Measurements from ENCODE around the gene EIF4G2. TPM values are rescaled to one million over a fixed set of nuclear protein-coding genes. Genes with fewer than 3 reads are reported as not detected.
"Not testable (repeated sequence)": the region's sequence is repeated elsewhere in the genome, so short reads cannot be mapped to it uniquely, and the experiment has no call there.

The EIF4G2 gene
- total and polyA plus RNA-seq, 2 experiments from 2014 or later, result 384 to 584 TPM

DNA sequence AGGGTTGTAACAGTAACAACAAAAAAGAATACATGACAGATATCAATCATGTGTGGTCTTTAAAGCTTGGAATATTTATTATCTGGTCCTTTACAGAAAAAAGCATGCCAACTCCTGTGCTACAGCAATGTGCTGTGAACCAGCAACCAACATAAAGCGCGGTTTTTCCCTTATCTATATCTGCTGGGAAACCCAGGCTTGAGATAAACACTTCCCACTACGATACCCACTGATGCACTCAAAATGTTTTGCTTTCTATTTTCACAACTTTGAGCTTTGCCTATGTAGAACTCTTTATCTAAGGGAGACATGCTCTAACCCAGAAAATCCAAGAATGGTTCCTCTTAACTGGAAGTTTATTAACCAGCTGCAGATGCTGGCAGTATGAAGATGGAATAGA is 30.2 kb upstream of the EIF4G2 start:
- no peak overlapping the region for H3K27ac ChIP-seq
- TF ChIP-seq, protein P1, sequence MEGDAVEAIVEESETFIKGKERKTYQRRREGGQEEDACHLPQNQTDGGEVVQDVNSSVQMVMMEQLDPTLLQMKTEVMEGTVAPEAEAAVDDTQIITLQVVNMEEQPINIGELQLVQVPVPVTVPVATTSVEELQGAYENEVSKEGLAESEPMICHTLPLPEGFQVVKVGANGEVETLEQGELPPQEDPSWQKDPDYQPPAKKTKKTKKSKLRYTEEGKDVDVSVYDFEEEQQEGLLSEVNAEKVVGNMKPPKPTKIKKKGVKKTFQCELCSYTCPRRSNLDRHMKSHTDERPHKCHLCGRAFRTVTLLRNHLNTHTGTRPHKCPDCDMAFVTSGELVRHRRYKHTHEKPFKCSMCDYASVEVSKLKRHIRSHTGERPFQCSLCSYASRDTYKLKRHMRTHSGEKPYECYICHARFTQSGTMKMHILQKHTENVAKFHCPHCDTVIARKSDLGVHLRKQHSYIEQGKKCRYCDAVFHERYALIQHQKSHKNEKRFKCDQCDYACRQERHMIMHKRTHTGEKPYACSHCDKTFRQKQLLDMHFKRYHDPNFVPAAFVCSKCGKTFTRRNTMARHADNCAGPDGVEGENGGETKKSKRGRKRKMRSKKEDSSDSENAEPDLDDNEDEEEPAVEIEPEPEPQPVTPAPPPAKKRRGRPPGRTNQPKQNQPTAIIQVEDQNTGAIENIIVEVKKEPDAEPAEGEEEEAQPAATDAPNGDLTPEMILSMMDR (IDR thresholded peaks at IDR 0.05; ENCODE audit: low read depth, low read length), result no peak
- no peaks in the 10 kb centered on the region for H3K27me3 ChIP-seq
- H3K4me1 ChIP-seq (ENCODE audit: low read depth), result no peaks in the 10 kb centered on the region
- peak in 1 of 2 donors; percentile 20 for DNase-seq (ENCODE audit: low read depth in 1 of 2, low spot score in 1 of 2)
- no peaks in the 10 kb centered on the region for H3K9me3 ChIP-seq (ENCODE audit: low read depth)
- H3K4me3 ChIP-seq, result no peak overlapping the region
- no peaks in the 10 kb centered on the region for H3K36me3 ChIP-seq

DNA sequence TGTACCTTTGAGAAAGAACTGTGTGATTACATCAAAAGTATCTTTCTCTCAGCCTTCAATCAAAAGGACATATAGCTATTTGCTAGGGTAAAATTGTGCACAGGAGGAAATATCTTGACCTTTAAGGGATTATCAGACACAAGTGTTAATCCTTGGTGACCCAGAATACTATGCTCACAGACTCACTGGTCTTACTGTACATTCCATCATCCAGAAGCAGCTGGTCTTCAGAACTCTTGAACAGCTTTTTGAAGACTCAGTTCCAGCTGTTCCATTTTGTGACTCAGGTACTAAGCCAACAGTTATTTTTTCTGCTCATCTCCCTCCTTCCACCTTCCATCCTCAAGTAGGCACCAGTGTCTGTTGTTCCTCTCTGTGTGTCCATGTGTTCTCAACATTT is 29.4 kb upstream of the EIF4G2 start:
- Histone ChIP-seq H3K4me3 (no peak overlapping the region), H3K27me3 (no peaks in the 10 kb centered on the region), H3K27ac (no peak overlapping the region), H3K36me3 (no peaks in the 10 kb centered on the region), H3K9me3 (ENCODE audit: low read depth) (no peaks in the 10 kb centered on the region), H3K4me1 (ENCODE audit: low read depth) (no peaks in the 10 kb centered on the region)
- TF ChIP-seq, protein P1 (IDR thresholded peaks at IDR 0.05; ENCODE audit: low read depth, low read length), result no peak
- no peak for DNase-seq (ENCODE audit: low read depth in 1 of 2, low spot score in 1 of 2)

DNA sequence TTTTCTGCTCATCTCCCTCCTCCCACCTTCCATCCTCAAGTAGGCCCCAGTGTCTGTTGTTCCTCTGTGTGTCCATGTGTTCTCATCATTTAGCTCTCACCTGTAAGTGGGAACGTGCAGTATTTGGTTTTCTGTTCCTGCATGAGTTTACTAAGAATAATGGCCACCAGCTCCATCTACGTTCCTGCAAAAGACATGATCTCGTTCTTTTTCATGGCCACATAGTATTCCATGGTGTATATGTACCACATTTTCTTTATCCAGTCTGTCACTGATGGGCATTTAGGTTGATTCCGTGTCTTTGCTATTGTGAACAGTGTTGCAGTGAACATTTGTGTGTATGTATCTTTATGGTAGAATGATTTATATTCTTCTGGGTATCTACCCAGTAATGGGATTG is 28.2 kb upstream of the EIF4G2 start:
- not testable (repeated sequence) for H3K9me3 ChIP-seq (ENCODE audit: low read depth); DNase-seq (ENCODE audit: low read depth in 1 of 2, low spot score in 1 of 2); H3K27me3 ChIP-seq; H3K36me3 ChIP-seq; H3K27ac ChIP-seq; H3K4me1 ChIP-seq (ENCODE audit: low read depth); H3K4me3 ChIP-seq

DNA sequence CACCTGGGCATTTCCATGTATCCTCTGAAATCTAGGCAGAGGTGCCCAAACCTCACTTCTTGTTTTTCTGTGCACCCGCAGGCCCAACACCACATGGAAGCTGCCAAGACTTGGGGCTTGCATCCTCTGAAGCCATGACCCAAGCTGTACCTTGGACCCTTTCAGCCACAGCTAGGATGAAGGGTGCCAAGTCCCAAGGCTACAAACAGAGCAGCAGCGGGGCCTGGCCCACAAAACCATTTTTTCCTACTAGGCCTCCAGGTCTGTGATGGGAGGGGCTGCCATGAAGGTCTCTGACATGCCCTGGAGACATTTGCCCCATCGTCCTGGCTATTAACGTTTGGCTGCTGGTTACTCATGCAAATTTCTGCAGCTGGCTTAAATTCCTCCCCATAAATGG is 20.4 kb upstream of the EIF4G2 start:
- H3K27ac ChIP-seq, result no peak overlapping the region
- TF ChIP-seq, protein P1 (IDR thresholded peaks at IDR 0.05; ENCODE audit: low read depth, low read length), result no peak
- no peak overlapping the region for H3K4me3 ChIP-seq
- no peaks in the 10 kb centered on the region for H3K27me3 ChIP-seq
- H3K4me1 ChIP-seq (ENCODE audit: low read depth), result no peaks in the 10 kb centered on the region
- no peaks in the 10 kb centered on the region for H3K9me3 ChIP-seq (ENCODE audit: low read depth)
- H3K36me3 ChIP-seq, result no peaks in the 10 kb centered on the region
- DNase-seq (ENCODE audit: low read depth in 1 of 2, low spot score in 1 of 2), result no peak

DNA sequence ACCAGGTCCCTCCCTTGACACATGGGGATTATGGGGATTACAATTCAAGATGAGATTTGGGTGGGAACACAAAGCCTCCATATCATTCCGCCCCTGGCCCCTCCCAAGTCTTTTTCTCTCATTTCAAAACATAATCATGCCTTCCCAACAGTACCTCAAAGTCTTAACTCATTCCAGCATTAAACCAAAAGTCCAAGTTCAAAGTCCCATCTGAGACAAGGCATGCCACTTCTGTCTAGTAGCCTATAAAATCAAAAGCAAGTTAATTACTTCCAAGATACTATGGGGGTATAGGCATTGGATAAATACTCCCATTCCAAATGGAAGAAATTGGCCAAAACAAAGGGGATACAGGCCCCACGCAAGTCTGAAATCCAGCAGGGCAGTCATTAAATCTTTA is 19.7 kb upstream of the EIF4G2 start:
- TF ChIP-seq, protein P1 (IDR thresholded peaks at IDR 0.05; ENCODE audit: low read depth, low read length), result no peak
- Histone ChIP-seq H3K9me3 (ENCODE audit: low read depth) (no peaks in the 10 kb centered on the region), H3K4me3 (no peak overlapping the region), H3K4me1 (ENCODE audit: low read depth) (no peaks in the 10 kb centered on the region), H3K27me3 (no peaks in the 10 kb centered on the region), H3K27ac (no peak overlapping the region), H3K36me3 (no peaks in the 10 kb centered on the region)
- no peak for DNase-seq (ENCODE audit: low read depth in 1 of 2, low spot score in 1 of 2)

DNA sequence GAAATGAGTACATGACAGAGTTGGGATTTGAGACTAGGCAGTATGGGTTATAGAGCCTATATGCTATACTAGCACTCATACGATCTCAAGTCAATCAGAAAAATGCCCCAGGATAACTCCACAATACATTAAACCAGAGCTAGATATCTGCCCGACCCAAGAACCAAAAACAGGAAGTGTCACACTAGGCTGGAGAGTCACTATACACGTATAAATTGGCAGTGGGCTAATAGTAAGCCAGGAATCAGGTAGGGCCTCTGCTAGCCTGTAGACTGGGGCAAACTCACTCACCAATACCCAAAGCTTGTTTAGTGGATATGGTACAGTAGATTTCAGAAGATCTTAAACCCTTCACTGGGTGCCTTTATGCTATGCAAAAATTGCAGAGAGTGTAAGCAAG is 16.2 kb upstream of the EIF4G2 start:
- no peak for DNase-seq (ENCODE audit: low read depth in 1 of 2, low spot score in 1 of 2)

More for the DNA sequence above, 16.2 kb upstream of the EIF4G2 start:
- Histone ChIP-seq H3K9me3 (ENCODE audit: low read depth) (no peaks in the 10 kb centered on the region), H3K27me3 (no peaks in the 10 kb centered on the region), H3K4me3 (no peak overlapping the region), H3K36me3 (no peaks in the 10 kb centered on the region), H3K27ac (no peak overlapping the region), H3K4me1 (ENCODE audit: low read depth) (no peaks in the 10 kb centered on the region)
- TF ChIP-seq, protein P1 (IDR thresholded peaks at IDR 0.05; ENCODE audit: low read depth, low read length), result no peak
